Panc1 (cell line): ENCODE measurements around the gene PIGW. TPM values are rescaled to one million over a fixed set of nuclear protein-coding genes. Genes with fewer than 3 reads are reported as not detected.

Source experiments
- ATAC-seq: fragments of 200-7000 bp; cut with Tn5 transposase; 2 replicates; pipeline ENCODE4 v1.9.1; 2020; ENCODE audit warnings: mild to moderate bottlenecking, moderate library complexity
- BruUV-seq: library from RNA; stranded (reverse); fragments of 400-500 nt; replicated peaks from 2 replicates; lab custom pipeline; 2021; lab: Mats Ljungman, UMichigan
- CTCF ChIA-PET: fragments of 300-600 bp; sonication (Branson Sonifier 250); formaldehyde crosslinking; loops from one replicate; lab custom pipeline; 2022; ENCODE audit warnings: antibody characterized with exemption; lab: Charles Lee
- POLR2A ChIA-PET: fragments of 300-600 bp; sonication (Branson Sonifier 250); formaldehyde crosslinking; loops from one replicate; lab custom pipeline; 2022; ENCODE audit warnings: antibody characterized with exemption; lab: Charles Lee
- DNase-seq: peaks from one replicate; pipeline ENCODE4 v3.0.0-alpha.2; 2010; ENCODE audit warnings: low read depth, low spot score
- H3K27ac ChIP-seq: 2 replicates; pipeline ENCODE4 v1.5.1; 2011; ENCODE audit warnings: mild to moderate bottlenecking, low read length, inconsistent platforms
- H3K27me3 ChIP-seq: fragments of 200-500 bp; sonication (Bioruptor generic); 2 replicates; pipeline ENCODE4 v1.6.0; 2014; ENCODE audit warnings: low read length, inconsistent platforms; ENCODE audit not compliant: control insufficient read depth, insufficient read depth
- H3K36me3 ChIP-seq: fragments of 200-500 bp; sonication (Bioruptor generic); 2 replicates; pipeline ENCODE4 v1.5.1; 2014; ENCODE audit warnings: inconsistent platforms, mild to moderate bottlenecking, low read length, moderate library complexity; ENCODE audit not compliant: control insufficient read depth, insufficient read depth
- H3K4me1 ChIP-seq: 2 replicates; pipeline ENCODE4 v1.5.1; 2011; ENCODE audit warnings: inconsistent platforms, mild to moderate bottlenecking, low read length, moderate library complexity; ENCODE audit not compliant: control insufficient read depth, insufficient read depth
- H3K4me3 ChIP-seq, 2 experiments: 2 replicates each; pipeline ENCODE4 v1.5.1; 2011 to 2012; ENCODE audit warnings: low read depth in 2 of 2, low read length in 2 of 2, mild to moderate bottlenecking in 2 of 2, inconsistent platforms in 1 of 2, moderate library complexity in 1 of 2
- H3K9me3 ChIP-seq: fragments of 200-500 bp; sonication (Bioruptor generic); 2 replicates; pipeline ENCODE4 v1.5.1; 2014; ENCODE audit warnings: low read depth, mild to moderate bottlenecking, inconsistent platforms, low read length, moderate library complexity; ENCODE audit not compliant: control insufficient read depth, insufficient read depth
- POLR2AphosphoS5 ChIP-seq: IDR thresholded peaks from 2 replicates; pipeline ENCODE4 v1.6.1; 2012; ENCODE audit warnings: mild to moderate bottlenecking, low read depth, low read length, moderate library complexity
- SIN3A ChIP-seq: IDR thresholded peaks from 2 replicates; pipeline ENCODE4 v1.6.1; 2012; ENCODE audit warnings: low read depth, mild to moderate bottlenecking, low read length, moderate library complexity, borderline replicate concordance; ENCODE audit not compliant: insufficient read depth
- TCF7L2 ChIP-seq: IDR thresholded peaks from 2 replicates; pipeline ENCODE4 v1.6.1; 2011; ENCODE audit warnings: mild to moderate bottlenecking, low read depth, low read length, inconsistent platforms
- in situ Hi-C: cut with HindIII; loops from 2 replicates; pipeline ENCODE4 v1.10.0; 2016; ENCODE audit warnings: low sequenced_read_pairs, low pct_unique_long_range_greater_than_20kb
- intact Hi-C: fragments of 100-400 bp; cut with micrococcal nuclease; formaldehyde crosslinking; loops from one replicate; pipeline ENCODE4 v1.10.0; 2022; ENCODE audit not compliant: unreplicated experiment
- total RNA-seq: library from RNA; stranded (reverse); gene quantifications from one replicate; pipeline ENCODE4 v1.2.1, GENCODE V29; 2021; ENCODE audit not compliant: unreplicated experiment
- TF ChIP-seq, protein P1 (sequence below), 2 experiments: IDR thresholded peaks; 2 replicates each; pipeline ENCODE4 v1.6.1; 2011 to 2012; ENCODE audit warnings: low read depth in 2 of 2, control low read depth in 1 of 2, low read length in 1 of 2, mild to moderate bottlenecking in 1 of 2, moderate library complexity in 1 of 2; ENCODE audit not compliant: insufficient read depth in 1 of 2
- TF ChIP-seq, protein P2 (sequence below): fragments of 450-650 bp; IDR thresholded peaks from 2 replicates; pipeline ENCODE4 v1.5.1; 2017; ENCODE audit warnings: mild to moderate bottlenecking

Gene PIGW
- total RNA-seq, 1 experiment from 2014 or later = 16.2 TPM

DNA sequence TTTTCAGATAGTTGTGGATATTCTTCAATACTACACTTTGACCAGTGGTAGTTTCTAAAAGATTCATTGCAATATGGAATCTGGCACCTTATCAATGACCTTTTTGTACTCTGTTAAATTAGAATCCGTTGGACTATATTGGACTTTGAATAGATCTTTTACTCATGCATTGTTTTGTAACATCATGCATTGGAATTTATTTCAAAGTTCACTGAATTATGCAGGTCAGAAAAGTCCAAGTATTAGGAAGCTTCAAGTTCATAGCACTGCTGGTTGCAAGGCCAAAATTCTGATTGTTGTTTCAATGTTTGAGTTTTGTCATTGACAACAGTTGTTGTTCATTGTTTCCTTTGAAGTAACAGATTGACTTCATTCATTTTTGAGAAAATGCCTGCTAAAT, 49.0 kb downstream of the PIGW start:
- in situ Hi-C loops (no loop called here), intact Hi-C loops (no loop called here)
- ATAC-seq (no peak), DNase-seq (no peak)
- ChIA-PET CTCF (no interaction called here), POLR2A (interaction anchor here (0.6 kb wide), 1 partner anchor 907 kb away, joined by 3 read pairs; no protein-coding TSS in a partner anchor)
- no peaks in the 10 kb centered on the region for H3K4me1 ChIP-seq
- peaks cover 20% of the 10 kb centered on the region for H3K36me3 ChIP-seq
- H3K9me3 ChIP-seq = no peaks in the 10 kb centered on the region
- no peak overlapping the region for H3K4me3 ChIP-seq
- TF ChIP-seq, protein P1, sequence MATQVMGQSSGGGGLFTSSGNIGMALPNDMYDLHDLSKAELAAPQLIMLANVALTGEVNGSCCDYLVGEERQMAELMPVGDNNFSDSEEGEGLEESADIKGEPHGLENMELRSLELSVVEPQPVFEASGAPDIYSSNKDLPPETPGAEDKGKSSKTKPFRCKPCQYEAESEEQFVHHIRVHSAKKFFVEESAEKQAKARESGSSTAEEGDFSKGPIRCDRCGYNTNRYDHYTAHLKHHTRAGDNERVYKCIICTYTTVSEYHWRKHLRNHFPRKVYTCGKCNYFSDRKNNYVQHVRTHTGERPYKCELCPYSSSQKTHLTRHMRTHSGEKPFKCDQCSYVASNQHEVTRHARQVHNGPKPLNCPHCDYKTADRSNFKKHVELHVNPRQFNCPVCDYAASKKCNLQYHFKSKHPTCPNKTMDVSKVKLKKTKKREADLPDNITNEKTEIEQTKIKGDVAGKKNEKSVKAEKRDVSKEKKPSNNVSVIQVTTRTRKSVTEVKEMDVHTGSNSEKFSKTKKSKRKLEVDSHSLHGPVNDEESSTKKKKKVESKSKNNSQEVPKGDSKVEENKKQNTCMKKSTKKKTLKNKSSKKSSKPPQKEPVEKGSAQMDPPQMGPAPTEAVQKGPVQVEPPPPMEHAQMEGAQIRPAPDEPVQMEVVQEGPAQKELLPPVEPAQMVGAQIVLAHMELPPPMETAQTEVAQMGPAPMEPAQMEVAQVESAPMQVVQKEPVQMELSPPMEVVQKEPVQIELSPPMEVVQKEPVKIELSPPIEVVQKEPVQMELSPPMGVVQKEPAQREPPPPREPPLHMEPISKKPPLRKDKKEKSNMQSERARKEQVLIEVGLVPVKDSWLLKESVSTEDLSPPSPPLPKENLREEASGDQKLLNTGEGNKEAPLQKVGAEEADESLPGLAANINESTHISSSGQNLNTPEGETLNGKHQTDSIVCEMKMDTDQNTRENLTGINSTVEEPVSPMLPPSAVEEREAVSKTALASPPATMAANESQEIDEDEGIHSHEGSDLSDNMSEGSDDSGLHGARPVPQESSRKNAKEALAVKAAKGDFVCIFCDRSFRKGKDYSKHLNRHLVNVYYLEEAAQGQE (IDR thresholded peaks at IDR 0.05; ENCODE audit: insufficient read depth in 1 of 2, low read depth in 2 of 2, low read length in 1 of 2) = no peak
- TF ChIP-seq TCF7L2 (no peak), SIN3A (no peak), POLR2AphosphoS5 (no peak)
- TF ChIP-seq, protein P2, sequence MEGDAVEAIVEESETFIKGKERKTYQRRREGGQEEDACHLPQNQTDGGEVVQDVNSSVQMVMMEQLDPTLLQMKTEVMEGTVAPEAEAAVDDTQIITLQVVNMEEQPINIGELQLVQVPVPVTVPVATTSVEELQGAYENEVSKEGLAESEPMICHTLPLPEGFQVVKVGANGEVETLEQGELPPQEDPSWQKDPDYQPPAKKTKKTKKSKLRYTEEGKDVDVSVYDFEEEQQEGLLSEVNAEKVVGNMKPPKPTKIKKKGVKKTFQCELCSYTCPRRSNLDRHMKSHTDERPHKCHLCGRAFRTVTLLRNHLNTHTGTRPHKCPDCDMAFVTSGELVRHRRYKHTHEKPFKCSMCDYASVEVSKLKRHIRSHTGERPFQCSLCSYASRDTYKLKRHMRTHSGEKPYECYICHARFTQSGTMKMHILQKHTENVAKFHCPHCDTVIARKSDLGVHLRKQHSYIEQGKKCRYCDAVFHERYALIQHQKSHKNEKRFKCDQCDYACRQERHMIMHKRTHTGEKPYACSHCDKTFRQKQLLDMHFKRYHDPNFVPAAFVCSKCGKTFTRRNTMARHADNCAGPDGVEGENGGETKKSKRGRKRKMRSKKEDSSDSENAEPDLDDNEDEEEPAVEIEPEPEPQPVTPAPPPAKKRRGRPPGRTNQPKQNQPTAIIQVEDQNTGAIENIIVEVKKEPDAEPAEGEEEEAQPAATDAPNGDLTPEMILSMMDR = no peak
- H3K27ac ChIP-seq = no peak overlapping the region
- no TSS peak for BruUV-seq
- H3K27me3 ChIP-seq = no peaks in the 10 kb centered on the region

DNA sequence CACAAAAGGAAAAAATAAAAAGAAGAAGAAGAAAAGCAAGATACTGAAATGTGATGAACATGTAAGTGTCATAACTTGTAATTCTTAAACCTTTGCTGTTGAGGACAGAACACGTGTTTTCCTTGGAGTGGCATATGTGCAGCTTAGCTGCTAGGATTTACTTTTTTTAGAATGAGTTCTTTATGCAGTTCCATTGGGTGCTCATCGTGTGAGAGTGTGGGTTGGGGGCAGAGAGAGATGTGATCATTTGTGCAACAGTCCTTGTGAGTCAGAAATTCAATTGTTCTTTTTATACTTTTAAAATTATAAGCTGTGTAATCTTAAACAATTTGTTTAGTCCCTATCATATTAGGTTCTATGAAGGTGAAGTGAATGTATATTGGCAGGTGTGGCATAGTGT, 51.4 kb downstream of the PIGW start:
- no peak overlapping the region for H3K27ac ChIP-seq
- in situ Hi-C loops (no loop called here), intact Hi-C loops (no loop called here)
- H3K9me3 ChIP-seq = no peaks in the 10 kb centered on the region
- ChIA-PET POLR2A (no interaction called here), CTCF (no interaction called here)
- DNase-seq (no peak), ATAC-seq (no peak)
- H3K36me3 ChIP-seq = peaks cover 15% of the 10 kb centered on the region
- H3K27me3 ChIP-seq = no peaks in the 10 kb centered on the region
- no peak for TF ChIP-seq SIN3A
- no peak for TF ChIP-seq TCF7L2
- TF ChIP-seq, protein P2 = no peak
- no peak for TF ChIP-seq POLR2AphosphoS5
- TF ChIP-seq, protein P1 (IDR thresholded peaks at IDR 0.05; ENCODE audit: insufficient read depth in 1 of 2, low read depth in 2 of 2, low read length in 1 of 2) = no peak
- no peaks in the 10 kb centered on the region for H3K4me1 ChIP-seq
- no TSS peak for BruUV-seq
- H3K4me3 ChIP-seq = no peak overlapping the region
